GM18868 (cell line): Measurements from ENCODE around the gene ANP32D.
"Not testable (repeated sequence)": the region's sequence is repeated elsewhere in the genome, so short reads cannot be mapped to it uniquely, and the experiment has no call there.

Experiments used
- ATAC-seq: cut with Tn5 transposase; IDR thresholded peaks from one replicate; pipeline ENCODE4 v1.9.1; 2021; ENCODE audit warnings: mild to moderate bottlenecking, moderate library complexity; ENCODE audit not compliant: unreplicated experiment

The ANP32D gene

DNA sequence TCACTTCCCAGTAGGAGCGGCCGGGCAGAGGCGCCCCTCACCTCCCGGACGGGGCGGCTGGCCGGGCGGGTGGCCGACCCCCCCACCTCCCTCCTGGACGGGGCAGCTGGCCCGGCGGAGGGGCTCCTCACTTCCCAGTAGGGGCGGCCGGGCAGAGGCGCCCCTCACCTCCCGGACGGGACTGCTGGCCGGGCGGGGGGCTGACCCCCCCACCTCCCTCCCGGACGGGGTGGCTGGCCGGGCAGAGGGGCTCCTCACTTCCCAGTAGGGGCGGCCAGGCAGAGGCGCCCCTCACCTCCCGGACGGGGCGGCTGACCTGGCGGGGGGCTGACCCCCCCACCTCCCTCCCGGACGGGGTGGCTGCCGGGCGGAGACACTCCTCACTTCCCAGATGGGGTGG lies 27.9 kb downstream of the ANP32D start:
- not testable (repeated sequence) for ATAC-seq

- not testable (repeated sequence) for ATAC-seq
Observed at GRCh38 chr12:48506836-48507235, 34.5 kb downstream of the ANP32D start.

DNA sequence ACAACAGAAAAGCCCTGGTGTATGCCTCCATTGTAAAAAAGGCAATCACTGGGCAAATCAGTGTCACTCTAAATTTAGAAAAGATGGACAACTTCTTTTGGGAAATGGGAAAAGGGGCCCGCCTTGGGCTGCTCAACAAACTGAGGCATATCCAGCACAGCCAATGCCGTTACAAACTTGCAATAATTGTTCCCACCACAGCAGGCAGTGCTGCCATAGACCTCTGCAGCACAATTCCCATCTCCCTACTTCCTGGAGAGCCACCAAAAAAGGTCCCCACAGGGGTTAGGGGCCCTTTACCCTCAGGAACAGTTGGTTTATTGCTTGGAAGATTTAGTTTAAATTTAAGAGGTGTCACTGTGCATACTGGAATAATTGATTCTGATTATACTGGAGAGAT lies 36.6 kb downstream of the ANP32D start:
- ATAC-seq, result no peak

DNA sequence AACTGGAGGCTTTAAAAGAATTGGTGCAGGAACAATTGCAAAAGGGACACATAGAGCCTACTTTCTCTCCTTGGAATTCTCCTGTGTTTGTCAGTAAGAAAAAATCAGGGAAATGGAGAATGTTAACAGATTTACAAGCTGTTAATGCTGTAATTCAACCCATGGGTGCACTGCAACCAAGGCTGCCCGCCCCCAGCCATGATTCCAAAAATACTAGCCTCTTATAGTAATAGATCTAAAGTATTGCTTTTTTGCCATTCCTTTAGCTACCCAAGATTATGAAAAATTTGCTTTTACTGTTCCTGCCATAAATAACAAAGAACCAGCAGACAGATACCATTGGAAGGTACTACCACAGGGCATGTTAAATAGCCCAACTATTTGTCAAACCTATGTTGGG lies 37.8 kb downstream of the ANP32D start:
- no peak for ATAC-seq

GRCh38 chr12:48512855-48513254 lies 40.5 kb downstream of the ANP32D start:
- ATAC-seq, result peak; percentile 97

DNA sequence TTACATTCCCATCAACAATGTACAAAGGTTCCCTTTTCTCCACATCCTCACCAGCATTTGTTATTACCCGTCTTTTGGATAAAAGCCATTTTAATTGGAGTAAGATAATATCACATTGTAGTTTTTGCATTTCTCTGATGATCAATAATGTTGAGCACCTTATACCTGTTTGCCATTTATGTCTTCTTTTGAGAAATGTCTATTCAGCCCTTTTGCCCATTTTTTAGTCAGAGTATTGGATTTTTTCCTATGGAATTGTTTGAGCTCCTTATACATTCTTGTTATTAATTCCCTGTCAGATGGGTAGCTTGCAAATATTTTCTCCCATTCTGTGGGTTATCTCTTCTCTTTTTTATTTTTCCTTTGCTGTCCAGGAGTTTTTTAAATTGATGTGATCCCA lies 42.4 kb downstream of the ANP32D start:
- no peak for ATAC-seq

DNA sequence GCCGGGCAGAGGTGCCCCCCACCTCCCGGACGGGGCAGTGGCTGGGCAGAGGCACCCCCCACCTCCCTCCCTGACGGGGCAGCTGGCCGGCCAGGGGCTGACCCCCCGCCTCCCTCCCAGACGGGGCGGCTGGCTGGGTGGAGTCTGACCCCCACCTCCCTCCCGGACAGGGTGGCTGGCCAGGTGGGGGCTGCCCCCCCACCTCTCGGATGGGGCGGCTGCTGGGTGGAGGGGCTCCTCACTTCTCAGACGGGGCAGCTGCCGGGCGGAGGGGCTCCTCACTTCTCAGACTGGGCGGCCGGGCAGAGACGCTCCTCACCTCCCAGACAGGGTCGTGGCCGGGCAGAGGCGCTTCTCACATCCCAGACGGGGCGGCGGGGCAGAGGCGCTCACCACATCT lies 48.0 kb downstream of the ANP32D start:
- not testable (repeated sequence) for ATAC-seq
